Tibial nerve (tissue), 4 donors: Measurements from ENCODE around the gene MOV10L1.

Experiments
- CTCF ChIP-seq, 5 experiments: fragments of 200-600 bp in 3 of 5; fragments of 450-650 bp in 2 of 5; sonication (generic) in 3 of 5; IDR thresholded peaks; one replicate each; pipeline ENCODE4 v1.5.1; 2016 to 2019; ENCODE audit warnings: antibody characterized with exemption in 5 of 5, mild to moderate bottlenecking in 3 of 5, moderate library complexity in 2 of 5
- EP300 ChIP-seq, 2 donors: sonication (generic); formaldehyde crosslinking; IDR thresholded peaks; one replicate each; pipeline ENCODE4 v1.6.1; 2017; ENCODE audit warnings: antibody characterized with exemption in 2 of 2, mild to moderate bottlenecking in 1 of 2
- POLR2A ChIP-seq, 2 donors: fragments of 450-650 bp; IDR thresholded peaks; one replicate each; pipeline ENCODE4 v1.6.1; 2017; ENCODE audit warnings: antibody characterized with exemption in 2 of 2, mild to moderate bottlenecking in 2 of 2, moderate library complexity in 2 of 2

DNA sequence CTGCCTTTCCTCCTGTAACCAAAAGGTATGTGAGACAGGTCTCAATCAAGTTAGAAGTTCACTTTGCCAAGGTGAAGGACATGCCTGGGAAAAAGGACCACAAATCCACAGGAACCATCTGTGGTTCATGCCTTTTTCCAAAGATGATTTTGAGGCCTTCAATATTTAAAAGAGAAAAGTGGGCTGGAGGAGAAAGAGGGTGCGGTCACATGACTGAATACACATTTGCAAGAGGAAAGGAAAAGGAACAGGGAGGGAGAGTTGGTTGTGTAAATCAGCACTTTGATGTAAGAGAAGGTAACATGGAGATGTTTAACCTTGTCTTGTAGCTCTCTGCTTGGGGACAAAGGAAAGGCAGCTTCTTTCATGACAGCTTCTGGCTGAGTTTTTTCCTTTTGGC lies 21.2 kb downstream of the MOV10L1 start:
- TF ChIP-seq POLR2A (IDR thresholded peaks at IDR 0.05) (no peak), CTCF (IDR thresholded peaks at IDR 0.05) (no peak), EP300 (IDR thresholded peaks at IDR 0.05) (no peak)
